DND-41 (cell line): ENCODE results near the gene MAN1A1.

ENCODE experiments used
- ATAC-seq: fragments of 200-7000 bp; cut with Tn5 transposase; 3 replicates; pipeline ENCODE4 v1.9.1; 2021; ENCODE audit warnings: low read depth; ENCODE audit not compliant: insufficient read depth
- DNase-seq: peaks from one replicate; pipeline ENCODE4 v3.0.0-alpha.2; 2020
- H2AFZ ChIP-seq: 2 replicates; pipeline ENCODE4 v1.6.0; 2012; ENCODE audit warnings: low read depth, low read length
- H3K27ac ChIP-seq: 2 replicates; pipeline ENCODE4 v1.5.1; 2012; ENCODE audit warnings: low read length, inconsistent platforms
- H3K27me3 ChIP-seq: fragments of 200-600 bp; sonication (generic); 2 replicates; pipeline ENCODE4 v1.6.0; 2012; ENCODE audit warnings: low read length, mild to moderate bottlenecking, inconsistent platforms; ENCODE audit not compliant: insufficient read depth, poor library complexity
- H3K36me3 ChIP-seq: 2 replicates; pipeline ENCODE4 v1.5.1; 2012; ENCODE audit warnings: low read length, inconsistent platforms; ENCODE audit not compliant: insufficient read depth
- H3K4me1 ChIP-seq: 2 replicates; pipeline ENCODE4 v1.5.1; 2012; ENCODE audit warnings: mild to moderate bottlenecking, low read length; ENCODE audit not compliant: insufficient read depth
- H3K4me2 ChIP-seq: 2 replicates; pipeline ENCODE4 v1.6.0; 2012; ENCODE audit warnings: mild to moderate bottlenecking, moderate library complexity, low read length, inconsistent platforms; ENCODE audit not compliant: insufficient read depth
- H3K4me3 ChIP-seq, 2 experiments: fragments of 200-600 bp in 1 of 2; shearing (Covaris generic) in 1 of 2; 2 replicates each; pipeline ENCODE4 v1.5.1; 2012 to 2016; ENCODE audit warnings: inconsistent platforms in 2 of 2, low read length in 2 of 2, mild to moderate bottlenecking in 2 of 2, low read depth in 1 of 2, moderate library complexity in 1 of 2
- H3K79me2 ChIP-seq: 2 replicates; pipeline ENCODE4 v1.6.0; 2012; ENCODE audit warnings: low read length, inconsistent platforms; ENCODE audit not compliant: insufficient read depth
- H3K9ac ChIP-seq: 2 replicates; pipeline ENCODE4 v1.6.0; 2012; ENCODE audit warnings: low read depth, mild to moderate bottlenecking, inconsistent platforms, low read length, moderate library complexity
- H3K9me3 ChIP-seq: 2 replicates; pipeline ENCODE4 v1.5.1; 2012; ENCODE audit warnings: low read length, moderate library complexity, mild to moderate bottlenecking, inconsistent platforms; ENCODE audit not compliant: insufficient read depth, severe bottlenecking
- H4K20me1 ChIP-seq: 2 replicates; pipeline ENCODE4 v1.6.0; 2012; ENCODE audit warnings: low read length; ENCODE audit not compliant: insufficient read depth
- EZH2 ChIP-seq: IDR thresholded peaks from 3 replicates; pipeline ENCODE4 v1.6.1; 2012; ENCODE audit warnings: borderline replicate concordance, low read depth, mild to moderate bottlenecking, moderate library complexity, low read length, inconsistent platforms; ENCODE audit not compliant: severe bottlenecking
- TF ChIP-seq, protein P1 (sequence below): IDR thresholded peaks from 2 replicates; pipeline ENCODE4 v1.5.1; 2012; ENCODE audit warnings: borderline replicate concordance, low read length, moderate library complexity, mild to moderate bottlenecking; ENCODE audit not compliant: poor library complexity, severe bottlenecking; ENCODE audit errors: extremely low read depth

The MAN1A1 gene

DNA sequence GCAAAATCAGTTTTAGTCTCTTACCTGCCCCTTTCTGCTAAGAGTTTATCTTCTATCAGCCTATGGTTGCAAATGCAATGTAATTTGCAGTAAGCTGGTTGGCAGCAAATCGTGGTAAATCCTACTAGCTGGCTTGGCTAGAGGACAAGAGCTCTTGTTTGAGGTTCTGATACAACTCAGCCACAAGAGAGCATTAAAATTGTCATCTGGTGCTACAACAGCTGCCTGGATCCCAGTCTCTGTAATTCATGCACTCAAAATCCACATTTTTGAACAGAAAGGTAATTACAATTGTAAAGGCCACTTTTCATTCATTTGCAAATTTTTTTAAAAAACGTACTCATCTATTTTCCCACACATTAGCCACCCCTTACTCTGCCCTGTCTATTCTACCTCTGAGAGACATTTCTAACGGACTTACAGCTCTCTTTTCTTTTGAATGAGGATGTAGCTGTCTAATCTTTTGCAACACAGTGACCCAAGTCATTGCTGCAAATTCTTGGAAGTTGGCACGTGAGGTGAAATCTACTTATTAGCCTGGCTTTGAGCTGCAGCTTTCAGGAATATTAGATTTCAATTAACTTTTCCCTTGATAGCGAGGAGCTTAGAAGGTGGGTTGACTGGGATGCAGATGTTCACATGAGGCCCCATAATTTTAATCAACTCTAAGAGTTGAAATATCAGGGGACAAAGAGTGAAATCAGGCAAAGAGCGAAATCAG is 217.1 kb downstream of the MAN1A1 start:
- no peak overlapping the region for H3K4me2 ChIP-seq
- DNase-seq = no peak
- H3K27me3 ChIP-seq = no peaks in the 10 kb centered on the region
- H3K36me3 ChIP-seq = no peaks in the 10 kb centered on the region
- H2AFZ ChIP-seq = no peak overlapping the region
- no peak overlapping the region for H3K27ac ChIP-seq
- TF ChIP-seq, protein P1, sequence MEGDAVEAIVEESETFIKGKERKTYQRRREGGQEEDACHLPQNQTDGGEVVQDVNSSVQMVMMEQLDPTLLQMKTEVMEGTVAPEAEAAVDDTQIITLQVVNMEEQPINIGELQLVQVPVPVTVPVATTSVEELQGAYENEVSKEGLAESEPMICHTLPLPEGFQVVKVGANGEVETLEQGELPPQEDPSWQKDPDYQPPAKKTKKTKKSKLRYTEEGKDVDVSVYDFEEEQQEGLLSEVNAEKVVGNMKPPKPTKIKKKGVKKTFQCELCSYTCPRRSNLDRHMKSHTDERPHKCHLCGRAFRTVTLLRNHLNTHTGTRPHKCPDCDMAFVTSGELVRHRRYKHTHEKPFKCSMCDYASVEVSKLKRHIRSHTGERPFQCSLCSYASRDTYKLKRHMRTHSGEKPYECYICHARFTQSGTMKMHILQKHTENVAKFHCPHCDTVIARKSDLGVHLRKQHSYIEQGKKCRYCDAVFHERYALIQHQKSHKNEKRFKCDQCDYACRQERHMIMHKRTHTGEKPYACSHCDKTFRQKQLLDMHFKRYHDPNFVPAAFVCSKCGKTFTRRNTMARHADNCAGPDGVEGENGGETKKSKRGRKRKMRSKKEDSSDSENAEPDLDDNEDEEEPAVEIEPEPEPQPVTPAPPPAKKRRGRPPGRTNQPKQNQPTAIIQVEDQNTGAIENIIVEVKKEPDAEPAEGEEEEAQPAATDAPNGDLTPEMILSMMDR = no peak
- H4K20me1 ChIP-seq = no peaks in the 10 kb centered on the region
- H3K9me3 ChIP-seq = no peaks in the 10 kb centered on the region
- no peak overlapping the region for H3K4me3 ChIP-seq
- no peak for ATAC-seq
- H3K4me1 ChIP-seq = no peaks in the 10 kb centered on the region
- H3K79me2 ChIP-seq = no peaks in the 10 kb centered on the region
- no peak overlapping the region for H3K9ac ChIP-seq

DNA sequence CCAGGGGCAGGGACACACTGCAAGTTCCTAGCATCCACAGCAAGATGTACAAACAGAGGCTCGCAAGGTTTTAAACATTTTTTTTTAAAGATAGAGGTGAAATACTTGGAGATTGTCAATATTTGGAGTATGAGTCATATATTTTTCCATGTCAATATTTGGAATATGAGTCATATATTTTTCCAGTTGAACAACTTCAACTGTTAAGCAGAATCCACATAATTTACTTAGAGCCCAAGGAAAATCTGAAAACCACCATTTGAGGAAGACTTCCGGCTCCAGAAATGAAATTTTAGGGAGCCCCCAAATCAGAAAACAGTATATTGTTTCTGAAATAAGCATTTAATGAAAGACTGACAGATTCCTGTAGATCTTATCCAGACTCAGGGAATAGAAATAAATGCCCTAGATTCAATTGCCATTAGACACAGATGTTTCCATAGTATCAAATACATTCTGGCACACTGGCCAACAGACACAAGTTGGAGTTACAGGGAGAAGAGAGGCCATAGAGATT is 219.5 kb downstream of the MAN1A1 start:
- H3K9ac ChIP-seq = no peak overlapping the region
- H4K20me1 ChIP-seq = no peaks in the 10 kb centered on the region
- no peaks in the 10 kb centered on the region for H3K27me3 ChIP-seq
- no peaks in the 10 kb centered on the region for H3K36me3 ChIP-seq
- TF ChIP-seq EZH2 = no peak
- TF ChIP-seq, protein P1 = no peak
- H3K9me3 ChIP-seq = no peaks in the 10 kb centered on the region
- DNase-seq = no peak
- H3K4me2 ChIP-seq = no peak overlapping the region
- no peak for ATAC-seq
- H2AFZ ChIP-seq = no peak overlapping the region
- H3K79me2 ChIP-seq = no peaks in the 10 kb centered on the region
- H3K27ac ChIP-seq = no peak overlapping the region
- no peaks in the 10 kb centered on the region for H3K4me1 ChIP-seq
- H3K4me3 ChIP-seq = no peak overlapping the region

DNA sequence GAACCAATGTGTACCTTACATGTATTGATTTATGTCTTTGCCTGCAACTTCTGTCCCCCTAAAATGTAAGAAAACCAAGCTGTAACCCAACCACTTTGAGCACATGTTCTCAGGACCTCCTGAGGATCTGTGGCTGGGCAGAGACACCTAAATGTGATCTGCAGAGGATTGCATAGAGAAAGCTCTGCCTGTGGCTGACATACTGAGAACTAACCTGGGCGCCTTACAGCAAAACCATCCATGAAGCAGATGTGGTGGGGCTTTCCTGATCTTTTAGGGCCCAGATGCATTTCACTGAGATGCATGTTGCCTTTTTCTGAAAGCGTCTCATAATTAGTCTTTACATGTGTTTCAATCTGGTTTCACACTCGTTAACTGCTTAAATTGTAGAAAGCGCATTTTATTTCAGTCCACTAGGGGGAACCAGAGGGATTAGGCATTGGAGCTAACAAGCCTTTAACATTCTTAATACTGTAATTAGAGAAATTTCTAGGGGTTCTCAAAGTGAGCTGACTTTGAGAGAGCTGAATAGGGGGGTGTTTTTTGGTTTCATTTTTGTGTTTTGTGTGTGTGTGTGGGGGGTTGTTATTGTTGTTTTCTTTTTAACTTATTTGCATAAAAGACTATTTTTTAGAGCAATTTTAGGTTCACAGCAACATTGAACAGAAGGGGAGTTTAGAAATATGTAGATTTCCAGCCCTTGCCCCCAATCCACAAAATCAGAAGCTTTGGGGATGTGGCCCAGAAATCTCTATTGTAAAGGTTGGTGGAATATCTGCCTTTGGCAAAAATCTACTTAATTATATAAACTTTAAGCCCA is 220.2 kb downstream of the MAN1A1 start:
- TF ChIP-seq, protein P1 = peak; percentile 89
- TF ChIP-seq EZH2 = no peak
- peak; percentile 13 for DNase-seq
- Histone ChIP-seq H3K9ac (no peak overlapping the region), H2AFZ (no peak overlapping the region), H4K20me1 (no peaks in the 10 kb centered on the region), H3K4me1 (no peaks in the 10 kb centered on the region), H3K27me3 (no peaks in the 10 kb centered on the region), H3K4me3 (no peak overlapping the region), H3K9me3 (no peaks in the 10 kb centered on the region), H3K4me2 (no peak overlapping the region), H3K36me3 (no peaks in the 10 kb centered on the region), H3K79me2 (no peaks in the 10 kb centered on the region), H3K27ac (no peak overlapping the region)
- peak; percentile 84 for ATAC-seq
